HG02884 (cell line): ENCODE measurements around the gene MTREX.
A peak's percentile ranks its signal among the peaks of the same experiment; 100 is the strongest.
"Not testable (repeated sequence)": the region's sequence is repeated elsewhere in the genome, so short reads cannot be mapped to it uniquely, and the experiment has no call there.

Experiments used
- ATAC-seq: cut with Tn5 transposase; IDR thresholded peaks from one replicate; pipeline ENCODE4 v1.9.1; 2021; ENCODE audit warnings: mild to moderate bottlenecking, moderate library complexity; ENCODE audit not compliant: unreplicated experiment

MTREX gene

GRCh38 chr5:55307383-55308253 is at the start of gene MTREX, which contains the start of gene DHX29:
Gene MTREX, plus strand, starts transcription at chr5:55307989. Its CDS starts 25 bp downstream, at chr5:55308014.
Gene DHX29, minus strand, starts transcription at chr5:55307694. Its CDS starts 121 bp downstream, at chr5:55307573.
- peak; percentile 90 for ATAC-seq

GRCh38 chr5:55258339-55258738 is 49.5 kb upstream of the MTREX start:
- ATAC-seq = no peak

GRCh38 chr5:55276771-55277170 is 31.0 kb upstream of the MTREX start:
- no peak for ATAC-seq

GRCh38 chr5:55278778-55279177 is 29.0 kb upstream of the MTREX start:
- no peak for ATAC-seq

GRCh38 chr5:55286411-55286933 is 21.3 kb upstream of the MTREX start:
- no peak for ATAC-seq

GRCh38 chr5:55289808-55290207 is 18.0 kb upstream of the MTREX start:
- ATAC-seq = no peak

- ATAC-seq = no peak
Observed at GRCh38 chr5:55290991-55291390, 16.8 kb upstream of the MTREX start.

- ATAC-seq = no peak
Observed at GRCh38 chr5:55294935-55295334, 12.9 kb upstream of the MTREX start.

GRCh38 chr5:55300890-55301289 is 6.9 kb upstream of the MTREX start:
- no peak for ATAC-seq

- ATAC-seq = no peak
Observed at GRCh38 chr5:55303238-55303690, 4.5 kb upstream of the MTREX start.

- ATAC-seq = no peak
Observed at GRCh38 chr5:55304584-55304983, 3.2 kb upstream of the MTREX start.

GRCh38 chr5:55305345-55305744 is 2.4 kb upstream of the MTREX start:
- no peak for ATAC-seq

GRCh38 chr5:55306641-55307382 is 977 bp upstream of the MTREX start:
- peak; percentile 9 for ATAC-seq

GRCh38 chr5:55308254-55308836 is 556 bp downstream of the MTREX start:
- ATAC-seq = no peak

- no peak for ATAC-seq
Observed at GRCh38 chr5:55313870-55314617, 6.3 kb downstream of the MTREX start.

- ATAC-seq = no peak
Observed at GRCh38 chr5:55316289-55316688, 8.5 kb downstream of the MTREX start.

- no peak for ATAC-seq
Observed at GRCh38 chr5:55316837-55317236, 9.0 kb downstream of the MTREX start.

GRCh38 chr5:55318237-55318636 is 10.4 kb downstream of the MTREX start:
- not testable (repeated sequence) for ATAC-seq

- ATAC-seq = no peak
Observed at GRCh38 chr5:55319491-55319890, 11.7 kb downstream of the MTREX start.

- no peak for ATAC-seq
Observed at GRCh38 chr5:55320571-55320970, 12.8 kb downstream of the MTREX start.
